HG02623 (cell line): ENCODE measurements around the gene LRRC45.

ENCODE experiments used
- ATAC-seq: cut with Tn5 transposase; IDR thresholded peaks from one replicate; pipeline ENCODE4 v1.9.1; 2021; ENCODE audit warnings: moderate library complexity; ENCODE audit not compliant: unreplicated experiment

Gene LRRC45

GRCh38 chr17:82060614-82061013 is 37.5 kb downstream of the LRRC45 start:
- no peak for ATAC-seq

- ATAC-seq: no peak
Observed at GRCh38 chr17:82061047-82061925, 38.2 kb downstream of the LRRC45 start.

GRCh38 chr17:82062076-82062983 is 39.2 kb downstream of the LRRC45 start:
- no peak for ATAC-seq

GRCh38 chr17:82062984-82063368 is 39.9 kb downstream of the LRRC45 start:
- ATAC-seq: no peak

- no peak for ATAC-seq
Observed at GRCh38 chr17:82063424-82064415, 40.6 kb downstream of the LRRC45 start.

- no peak for ATAC-seq
Observed at GRCh38 chr17:82064433-82065192, 41.5 kb downstream of the LRRC45 start.

- peak; percentile 24 for ATAC-seq
Observed at GRCh38 chr17:82065193-82065637, 42.1 kb downstream of the LRRC45 start.

GRCh38 chr17:82065638-82066303 is 42.7 kb downstream of the LRRC45 start, which contains the start of gene DUS1L:
TSS of gene DUS1L (minus strand) at chr17:82065804. CDS start at chr17:82065059, 745 bp downstream.
- ATAC-seq: peak; percentile 59

GRCh38 chr17:82070611-82071010 is 47.5 kb downstream of the LRRC45 start:
- no peak for ATAC-seq

GRCh38 chr17:82072827-82073226 is 49.7 kb downstream of the LRRC45 start:
- ATAC-seq: no peak

GRCh38 chr17:82073446-82073845 is 50.3 kb downstream of the LRRC45 start:
- ATAC-seq: no peak

- no peak for ATAC-seq
Observed at GRCh38 chr17:82076018-82076784, 53.1 kb downstream of the LRRC45 start.

GRCh38 chr17:82076785-82077591 is 53.9 kb downstream of the LRRC45 start:
- ATAC-seq: no peak

GRCh38 chr17:82077617-82078358 is 54.7 kb downstream of the LRRC45 start:
- no peak for ATAC-seq

GRCh38 chr17:82078433-82078832 is 55.3 kb downstream of the LRRC45 start:
- no peak for ATAC-seq

GRCh38 chr17:82079001-82079677 is 56.0 kb downstream of the LRRC45 start:
- no peak for ATAC-seq
